Stomach (tissue), 9 donors: ENCODE measurements around the gene CFAP46. TPM values are rescaled to one million over a fixed set of nuclear protein-coding genes. Genes with fewer than 3 reads are reported as not detected.

ENCODE experiments used
- DNase-seq, 2 donors: peaks; one replicate each; pipeline versions ENCODE4 v3.0.0 to v3.0.0-alpha.2; 2013 to 2019
- H3K27ac ChIP-seq, 5 donors: fragments of 200-600 bp in 4 of 5; sonication (generic) in 4 of 5; one replicate each; pipeline ENCODE4 v1.5.1; 2013 to 2019; ENCODE audit warnings: mild to moderate bottlenecking in 1 of 5, moderate library complexity in 1 of 5
- H3K27me3 ChIP-seq, 3 donors: fragments of 200-600 bp; sonication (generic); one replicate each; pipeline ENCODE4 v1.5.1; 2017 to 2019; ENCODE audit warnings: mixed run types in 1 of 3
- H3K36me3 ChIP-seq, 4 donors: fragments of 200-600 bp; sonication (generic); 1 replicate in 3 of 4; 2 replicates in 1 of 4; pipeline ENCODE4 v1.5.1; 2016 to 2019
- H3K4me1 ChIP-seq, 4 donors: fragments of 200-600 bp; sonication (generic); one replicate each; pipeline ENCODE4 v1.5.1; 2016 to 2019
- H3K4me3 ChIP-seq, 4 donors: fragments of 200-600 bp; sonication (generic) in 3 of 4; one replicate each; pipeline ENCODE4 v1.5.1; 2016 to 2019; ENCODE audit warnings: mild to moderate bottlenecking in 1 of 4
- H3K9me3 ChIP-seq, 4 donors: fragments of 200-600 bp; sonication (generic); one replicate each; pipeline ENCODE4 v1.5.1; 2016 to 2019
- CTCF ChIP-seq, 7 experiments: fragments of 450-650 bp in 4 of 7; fragments of 200-600 bp in 3 of 7; sonication (generic) in 3 of 7; IDR thresholded peaks; one replicate each; pipeline ENCODE4 v1.5.1; 2016 to 2019; ENCODE audit warnings: antibody characterized with exemption in 7 of 7, control low read depth in 2 of 7, mild to moderate bottlenecking in 1 of 7
- EP300 ChIP-seq: sonication (generic); formaldehyde crosslinking; IDR thresholded peaks from one replicate; pipeline ENCODE4 v1.6.1; 2017; ENCODE audit warnings: antibody characterized with exemption
- POLR2A ChIP-seq, 4 donors: fragments of 450-650 bp; IDR thresholded peaks; one replicate each; pipeline ENCODE4 v1.6.1; 2016; ENCODE audit warnings: antibody characterized with exemption in 4 of 4, control low read depth in 2 of 4, mild to moderate bottlenecking in 1 of 4, moderate library complexity in 1 of 4
- POLR2AphosphoS5 ChIP-seq, 3 donors: sonication (generic); formaldehyde crosslinking; IDR thresholded peaks; one replicate each; pipeline ENCODE4 v1.6.1; 2016; ENCODE audit warnings: antibody characterized with exemption in 3 of 3
- WGBS, 5 donors: extraction: QIAGEN DNeasy Blood & Tissue Kit in 3 of 5; methylation state at CpG; one replicate each; pipeline versions ENCODE4 v1.1.5 to v1.1.7; 2013 to 2018; 5-methylcytosine and 5-hydroxymethylcytosine counted together
- intact Hi-C: fragments of 100-400 bp; cut with DNase I; formaldehyde crosslinking; loops from one replicate; pipeline ENCODE4 v1.15.1; 2023; ENCODE audit warnings: low total_unique reads
- polyA plus RNA-seq, 3 donors: library from polyadenylated mRNA; stranded (reverse); fragments of 200-250 nt; gene quantifications; one replicate each; pipeline ENCODE4 v1.2.3, GENCODE V29; 2013
- total RNA-seq, 5 donors: library from RNA; depleted of rRNA; stranded (reverse); fragments of >200 nt; gene quantifications; one replicate each; pipeline versions ENCODE4 v1.1.0 to v1.2.3, GENCODE V29; 2014 to 2016
- donor health status: healthy with polysubstance abuse.
- donor health status: Bipolar disorder and iron deficiency.
- donor health status: healthy.

The CFAP46 gene
- total and polyA plus RNA-seq, 8 donors = under 0.01 to 5.8 (median 1.8) TPM; not detected in 1

DNA sequence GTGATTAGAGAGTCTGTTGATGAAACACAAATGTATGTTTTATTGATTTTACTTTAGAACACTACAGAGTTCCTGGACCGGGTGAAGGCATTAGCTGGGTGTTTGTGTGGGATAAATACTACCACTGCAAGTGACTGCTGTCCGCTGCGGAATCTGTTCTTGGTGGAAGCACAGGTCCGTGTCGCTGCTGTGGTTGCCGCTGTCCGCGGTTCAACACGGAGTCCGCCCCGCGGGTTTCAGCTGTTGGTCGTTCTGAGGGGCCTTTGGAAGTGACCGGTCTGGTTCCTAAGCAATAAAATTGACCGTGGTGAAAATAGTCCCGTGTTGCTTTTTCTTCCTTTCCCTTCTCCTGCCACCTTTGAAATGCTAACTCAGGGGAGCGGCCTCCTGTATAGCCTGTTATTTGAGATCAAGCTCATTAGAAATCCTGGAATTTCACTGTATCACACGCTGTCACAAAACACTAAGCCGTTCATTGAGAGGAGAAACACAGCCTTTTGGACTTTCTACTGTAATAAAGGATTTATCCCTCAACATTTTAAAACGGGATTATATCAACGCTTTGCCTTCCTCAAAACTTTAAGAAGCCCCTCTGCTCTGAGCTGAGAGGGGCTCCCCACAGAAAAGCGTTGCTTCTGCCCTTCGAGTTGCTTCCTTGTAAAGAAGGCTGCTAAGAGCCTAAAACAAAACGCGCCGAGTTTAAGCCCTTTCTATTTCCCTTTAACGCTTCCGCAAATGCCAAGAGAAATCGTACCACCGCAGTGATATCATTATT is 159.0 kb downstream of the CFAP46 start:
- peaks cover 36 to 53% (median 44%) of the 10 kb centered on the region in 3 donors for H3K27me3 ChIP-seq
- 88 to 95% (median 93%) methylated on average over 30 of the region's 30 CpGs for WGBS, 5 donors
- H3K9me3 ChIP-seq = peaks cover 0 to 17% (median 8%) of the 10 kb centered on the region in 4 donors
- H3K27ac ChIP-seq = no peak overlapping the region
- intact Hi-C loops = loop anchor here (10.0 kb wide), 1 partner anchor 129 kb away; no protein-coding TSS in a partner anchor
- H3K36me3 ChIP-seq = peaks cover 10 to 56% (median 54%) of the 10 kb centered on the region in 4 donors
- DNase-seq = no peak
- peaks cover 23 to 44% (median 35%) of the 10 kb centered on the region in 4 donors for H3K4me1 ChIP-seq
- H3K4me3 ChIP-seq = peak overlapping the region in 1 of 4 donors; percentile 33
- no peak for TF ChIP-seq POLR2AphosphoS5 (IDR thresholded peaks at IDR 0.05)
- no peak for TF ChIP-seq EP300
- TF ChIP-seq POLR2A (IDR thresholded peaks at IDR 0.05) = no peak
- TF ChIP-seq CTCF (IDR thresholded peaks at IDR 0.05) = no peak

DNA sequence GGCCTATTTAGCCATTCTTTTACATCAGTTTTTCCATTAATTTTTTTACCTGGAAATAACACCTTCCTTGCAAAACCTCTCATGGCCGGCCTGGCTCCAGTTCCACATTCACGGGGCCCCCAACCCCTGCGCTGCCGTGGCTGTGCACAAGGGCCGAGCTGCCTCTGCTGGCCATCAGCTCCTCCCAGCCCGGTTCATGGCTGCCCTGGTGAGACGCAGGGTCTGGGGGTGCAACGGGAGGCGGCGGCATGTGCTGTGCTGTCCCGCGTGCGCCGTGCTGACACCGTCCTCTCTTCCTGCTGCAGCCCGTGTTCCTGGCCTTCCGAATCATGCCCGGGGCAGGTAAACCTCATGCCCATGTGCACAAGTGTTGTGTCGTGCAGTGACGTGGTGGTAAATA is 160.8 kb downstream of the CFAP46 start:
- H3K4me1 ChIP-seq = peaks cover 5 to 26% (median 17%) of the 10 kb centered on the region in 4 donors
- WGBS, 5 donors = 91 to 97% (median 97%) methylated on average over 16 to 20 of the region's 20 CpGs
- intact Hi-C loops = loop anchor here (10.0 kb wide), 1 partner anchor 127 kb away; no protein-coding TSS in a partner anchor
- no peak overlapping the region for H3K4me3 ChIP-seq
- peaks cover 0 to 17% (median 8%) of the 10 kb centered on the region in 4 donors for H3K9me3 ChIP-seq
- H3K27me3 ChIP-seq = peaks cover 18 to 35% (median 26%) of the 10 kb centered on the region in 3 donors
- no peak overlapping the region for H3K27ac ChIP-seq
- peaks cover 10 to 72% (median 67%) of the 10 kb centered on the region in 4 donors for H3K36me3 ChIP-seq
- DNase-seq = peak in 1 of 2 donors; percentile 48
- TF ChIP-seq EP300 = no peak
- TF ChIP-seq POLR2A (IDR thresholded peaks at IDR 0.05) = no peak
- TF ChIP-seq CTCF (IDR thresholded peaks at IDR 0.05) = no peak

GRCh38 chr10:132780356-132780755 is 162.0 kb downstream of the CFAP46 start:
- Histone ChIP-seq H3K9me3 (peaks cover 0 to 17% (median 8%) of the 10 kb centered on the region in 4 donors), H3K4me3 (no peak overlapping the region), H3K27me3 (peaks cover 11 to 25% (median 17%) of the 10 kb centered on the region in 3 donors), H3K27ac (no peak overlapping the region), H3K36me3 (peaks cover 10 to 83% (median 73%) of the 10 kb centered on the region in 4 donors), H3K4me1 (peaks cover 6 to 24% (median 14%) of the 10 kb centered on the region in 4 donors)
- 89 to 95% (median 92%) methylated on average over 10 to 12 of the region's 12 CpGs for WGBS, 5 donors
- no peak for DNase-seq
- intact Hi-C loops = loop anchor here (10.0 kb wide), 1 partner anchor 126 kb away; no protein-coding TSS in a partner anchor
- TF ChIP-seq EP300 = no peak

DNA sequence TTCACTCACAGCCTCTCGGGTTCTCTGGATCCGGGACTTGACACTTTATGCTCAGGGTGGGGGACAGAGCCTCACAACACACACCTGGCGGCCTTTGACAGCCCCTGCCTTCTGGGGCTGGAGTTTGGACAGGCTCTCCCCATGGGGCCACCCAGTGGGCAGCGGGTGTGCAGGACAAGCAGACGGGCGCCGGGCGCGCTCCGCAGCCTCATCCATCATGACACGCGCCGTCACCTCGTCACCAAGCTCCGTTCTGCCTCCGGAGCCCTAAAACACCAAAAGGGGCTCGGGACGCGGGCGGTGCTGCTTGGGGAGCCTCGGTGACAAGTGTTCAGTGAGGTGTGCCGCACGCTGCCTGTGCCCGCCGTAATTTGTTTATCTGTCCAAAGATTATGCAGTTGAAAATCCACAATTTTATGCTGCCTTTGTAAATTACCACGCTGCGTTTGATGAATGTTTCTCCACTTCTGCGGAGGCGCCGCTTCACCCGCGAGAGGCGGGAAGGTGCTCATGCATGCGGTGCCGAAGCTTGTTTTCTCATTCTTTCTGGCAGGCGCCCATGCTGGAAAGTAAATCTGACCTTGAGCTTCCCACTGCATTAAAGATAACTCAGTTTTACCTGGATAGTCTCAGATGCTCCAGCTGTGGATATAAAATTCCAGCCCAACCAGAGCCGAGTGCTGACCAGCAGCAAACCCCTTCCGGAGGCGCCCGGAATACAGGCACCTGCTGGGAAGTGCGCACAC is 162.6 kb downstream of the CFAP46 start:
- intact Hi-C loops = loop anchor here (10.0 kb wide), 1 partner anchor 125 kb away; no protein-coding TSS in a partner anchor
- Histone ChIP-seq H3K4me3 (no peak overlapping the region), H3K27ac (no peak overlapping the region), H3K36me3 (peaks cover 10 to 86% (median 73%) of the 10 kb centered on the region in 4 donors), H3K27me3 (peaks cover 4 to 19% (median 11%) of the 10 kb centered on the region in 3 donors), H3K4me1 (peaks cover 0 to 20% (median 12%) of the 10 kb centered on the region in 4 donors), H3K9me3 (peaks cover 0 to 12% (median 7%) of the 10 kb centered on the region in 4 donors)
- 92 to 96% (median 94%) methylated on average over 41 of the region's 41 CpGs for WGBS, 5 donors
- TF ChIP-seq POLR2AphosphoS5 (IDR thresholded peaks at IDR 0.05) (no peak), CTCF (IDR thresholded peaks at IDR 0.05) (no peak), POLR2A (IDR thresholded peaks at IDR 0.05) (no peak), EP300 (no peak)
- no peak for DNase-seq
